HepG2 (cell line): Measurements from ENCODE around the gene CAMK4. TPM values are rescaled to one million over a fixed set of nuclear protein-coding genes. Genes with fewer than 3 reads are reported as not detected.

ENCODE experiments used
- AGO2 ChIP-seq: fragments of 200-400 bp; formaldehyde crosslinking; optimal IDR thresholded peaks from 2 replicates; pipeline ENCODE3; 2017; ENCODE audit warnings: mild to moderate bottlenecking, low read depth, low read length, moderate library complexity
- AHR ChIP-seq: IDR thresholded peaks from 2 replicates; pipeline ENCODE4 v1.6.1; 2018; ENCODE audit warnings: missing genetic modification reagents, missing compliant biosample characterization
- HOXA9 ChIP-seq: sonication (generic); formaldehyde crosslinking; IDR thresholded peaks from 2 replicates; pipeline ENCODE4 v1.8.1; 2022; ENCODE audit warnings: missing genetic modification reagents, mild to moderate bottlenecking, moderate library complexity, borderline replicate concordance
- MTF1 ChIP-seq: sonication (generic); formaldehyde crosslinking; IDR thresholded peaks from 2 replicates; pipeline ENCODE4 v1.5.0; 2020; ENCODE audit warnings: missing genetic modification reagents
- RAD51 ChIP-seq: fragments of 450-650 bp; IDR thresholded peaks from 2 replicates; pipeline ENCODE4 v1.6.1; 2016; ENCODE audit warnings: borderline replicate concordance
- SP5 ChIP-seq: IDR thresholded peaks from 2 replicates; pipeline ENCODE4 v1.6.1; 2016; ENCODE audit warnings: low read depth, borderline replicate concordance
- TOE1 ChIP-seq: sonication (generic); formaldehyde crosslinking; IDR thresholded peaks from 2 replicates; pipeline ENCODE4 v1.4.0; 2020; ENCODE audit warnings: mild to moderate bottlenecking, missing genetic modification reagents
- ZMYM4 ChIP-seq: sonication (generic); formaldehyde crosslinking; IDR thresholded peaks from 2 replicates; pipeline ENCODE4 v1.8.1; 2023; ENCODE audit warnings: mild to moderate bottlenecking, missing genetic modification reagents
- ZNF3 ChIP-seq: IDR thresholded peaks from 2 replicates; pipeline ENCODE4 v1.7.0; 2017; ENCODE audit warnings: inconsistent platforms
- ZNF468 ChIP-seq: sonication (generic); formaldehyde crosslinking; IDR thresholded peaks from 2 replicates; pipeline ENCODE4 v1.8.0; 2022; ENCODE audit warnings: mild to moderate bottlenecking, moderate library complexity, missing genetic modification reagents
- ZNF558 ChIP-seq: sonication (generic); formaldehyde crosslinking; IDR thresholded peaks from 2 replicates; pipeline ENCODE4 v1.9.0; 2022; ENCODE audit warnings: mild to moderate bottlenecking, missing genetic modification reagents, borderline replicate concordance
- ZNF598 ChIP-seq: sonication (generic); formaldehyde crosslinking; IDR thresholded peaks from 2 replicates; pipeline ENCODE4 v1.5.1; 2020; ENCODE audit warnings: mild to moderate bottlenecking, missing genetic modification reagents, borderline replicate concordance
- ZNF616 ChIP-seq: sonication (generic); formaldehyde crosslinking; IDR thresholded peaks from 2 replicates; pipeline ENCODE4 v1.5.0; 2020; ENCODE audit warnings: low read depth, mild to moderate bottlenecking, missing genetic modification reagents
- ZNF652 ChIP-seq: IDR thresholded peaks from 2 replicates; pipeline ENCODE4 v1.6.1; 2016; ENCODE audit warnings: low read depth, borderline replicate concordance
- ZNF672 ChIP-seq: sonication (generic); formaldehyde crosslinking; IDR thresholded peaks from 2 replicates; pipeline ENCODE4 v1.8.1; 2022; ENCODE audit warnings: missing genetic modification reagents
- ZNF746 ChIP-seq: sonication (generic); formaldehyde crosslinking; IDR thresholded peaks from 2 replicates; pipeline ENCODE4 v1.8.0; 2022; ENCODE audit warnings: mild to moderate bottlenecking, missing genetic modification reagents
- ZNF841 ChIP-seq: sonication (generic); formaldehyde crosslinking; IDR thresholded peaks from 2 replicates; pipeline ENCODE4 v1.8.1; 2023; ENCODE audit warnings: missing genetic modification reagents, borderline replicate concordance
- ZNF891 ChIP-seq: sonication (generic); formaldehyde crosslinking; IDR thresholded peaks from 2 replicates; pipeline ENCODE4 v1.5.0; 2020; ENCODE audit warnings: mild to moderate bottlenecking, missing genetic modification reagents
- ZSCAN21 ChIP-seq: sonication (generic); formaldehyde crosslinking; IDR thresholded peaks from 2 replicates; pipeline ENCODE4 v1.8.0; 2022; ENCODE audit warnings: mild to moderate bottlenecking, missing genetic modification reagents, moderate library complexity, borderline replicate concordance
- polyA plus RNA-seq, 8 experiments: library from polyadenylated mRNA; depleted of rRNA in 3 of 8; stranded (reverse) in 7 of 8; unstranded in 1 of 8; fragments of >200 nt; fragmentation: Illumina TruSeq in 4 of 8; extraction: Trizol in 4 of 8; gene quantifications; 2 replicates each; pipeline versions ENCODE4 v1.2.1 to v1.2.3, GENCODE V29; 2011 to 2016; ENCODE audit warnings: low read depth in 4 of 8, missing spikeins in 1 of 8, mixed read lengths in 1 of 8; ENCODE audit not compliant: insufficient read depth in 1 of 8
- total RNA-seq, 5 experiments: library from RNA; depleted of rRNA; stranded (reverse); fragments of >200 nt; fragmentation: Illumina TruSeq; extraction: Trizol; gene quantifications; 2 replicates each; pipeline ENCODE4 v1.2.3, GENCODE V29; 2016; ENCODE audit warnings: low read depth in 1 of 5
- TF ChIP-seq, protein P1 (sequence below): sonication (generic); formaldehyde crosslinking; IDR thresholded peaks from 2 replicates; pipeline ENCODE4 v1.9.0; 2021; ENCODE audit warnings: missing genetic modification reagents, borderline replicate concordance
- TF ChIP-seq, protein P2 (sequence below): sonication (generic); formaldehyde crosslinking; conservative IDR thresholded peaks from 2 replicates; pipeline ENCODE4 v1.8.1; 2023; ENCODE audit warnings: missing genetic modification reagents
- TF ChIP-seq, protein P3 (sequence below): IDR thresholded peaks from 2 replicates; pipeline ENCODE4 v1.6.1; 2018; ENCODE audit warnings: missing genetic modification reagents, mild to moderate bottlenecking, missing compliant biosample characterization
- TF ChIP-seq, protein P4 (sequence below): conservative IDR thresholded peaks from 2 replicates; pipeline ENCODE4 v1.6.1; 2018; ENCODE audit warnings: missing genetic modification reagents
- TF ChIP-seq, protein P5 (sequence below): sonication (generic); formaldehyde crosslinking; IDR thresholded peaks from 2 replicates; pipeline ENCODE4 v1.4.0; 2020; ENCODE audit warnings: missing genetic modification reagents

CAMK4 gene
- total and polyA plus RNA-seq, 2 of the 13 experiments (the other 11 are each of a cell fraction or from before 2014, with no cell fraction given), result not detected

DNA sequence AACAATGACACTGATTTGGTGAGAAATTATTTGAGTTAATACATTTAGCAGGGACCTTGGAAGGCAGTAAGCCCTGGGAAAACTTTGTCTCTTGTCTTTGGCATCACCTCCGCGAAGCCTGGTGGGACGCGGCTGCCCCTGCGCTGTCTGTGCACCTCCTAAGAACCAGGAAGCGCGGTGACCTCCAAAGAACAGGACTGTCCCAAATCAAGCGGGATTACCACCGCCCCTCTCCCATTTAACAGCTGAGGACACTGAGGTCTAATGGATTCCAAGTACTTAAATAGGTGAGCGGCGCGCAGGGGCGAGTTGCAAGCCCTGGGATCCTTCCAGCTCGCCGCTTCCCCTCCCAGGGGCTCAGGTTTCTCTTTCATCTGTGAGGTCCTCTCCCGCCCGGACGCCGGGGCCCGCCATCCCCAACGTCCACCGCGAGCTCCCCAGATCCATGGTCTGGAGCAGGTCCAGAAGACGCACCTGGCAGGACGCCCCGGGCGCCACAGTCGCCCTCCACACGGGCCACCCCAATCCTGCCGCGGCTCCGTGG, 287.7 kb downstream of the CAMK4 start (continued):
- TF ChIP-seq ZNF841, result no peak
- no peak for TF ChIP-seq ZMYM4 (CRISPR knock-in tag)
- no peak; the same call in 1 of the 2 replicates for TF ChIP-seq ZNF891 (CRISPR knock-in tag)
- TF ChIP-seq, protein P1, sequence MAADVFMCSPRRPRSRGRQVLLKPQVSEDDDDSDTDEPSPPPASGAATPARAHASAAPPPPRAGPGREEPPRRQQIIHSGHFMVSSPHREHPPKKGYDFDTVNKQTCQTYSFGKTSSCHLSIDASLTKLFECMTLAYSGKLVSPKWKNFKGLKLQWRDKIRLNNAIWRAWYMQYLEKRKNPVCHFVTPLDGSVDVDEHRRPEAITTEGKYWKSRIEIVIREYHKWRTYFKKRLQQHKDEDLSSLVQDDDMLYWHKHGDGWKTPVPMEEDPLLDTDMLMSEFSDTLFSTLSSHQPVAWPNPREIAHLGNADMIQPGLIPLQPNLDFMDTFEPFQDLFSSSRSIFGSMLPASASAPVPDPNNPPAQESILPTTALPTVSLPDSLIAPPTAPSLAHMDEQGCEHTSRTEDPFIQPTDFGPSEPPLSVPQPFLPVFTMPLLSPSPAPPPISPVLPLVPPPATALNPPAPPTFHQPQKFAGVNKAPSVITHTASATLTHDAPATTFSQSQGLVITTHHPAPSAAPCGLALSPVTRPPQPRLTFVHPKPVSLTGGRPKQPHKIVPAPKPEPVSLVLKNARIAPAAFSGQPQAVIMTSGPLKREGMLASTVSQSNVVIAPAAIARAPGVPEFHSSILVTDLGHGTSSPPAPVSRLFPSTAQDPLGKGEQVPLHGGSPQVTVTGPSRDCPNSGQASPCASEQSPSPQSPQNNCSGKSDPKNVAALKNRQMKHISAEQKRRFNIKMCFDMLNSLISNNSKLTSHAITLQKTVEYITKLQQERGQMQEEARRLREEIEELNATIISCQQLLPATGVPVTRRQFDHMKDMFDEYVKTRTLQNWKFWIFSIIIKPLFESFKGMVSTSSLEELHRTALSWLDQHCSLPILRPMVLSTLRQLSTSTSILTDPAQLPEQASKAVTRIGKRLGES, result no peak
- no peak for TF ChIP-seq ZNF558 (CRISPR knock-in tag)
- TF ChIP-seq ZNF746 (CRISPR knock-in tag), result no peak; the same call in 1 of the 2 replicates
- 0 out of 2 replicates have a peak, but pooled peaks have one; percentile 30 for TF ChIP-seq AHR (CRISPR knock-in tag)
- no peak for TF ChIP-seq TOE1
- TF ChIP-seq ZNF616 (CRISPR knock-in tag), result no peak
- TF ChIP-seq HOXA9 (CRISPR knock-in tag), result no peak
- no peak for TF ChIP-seq ZSCAN21 (CRISPR knock-in tag)
- TF ChIP-seq, protein P2, sequence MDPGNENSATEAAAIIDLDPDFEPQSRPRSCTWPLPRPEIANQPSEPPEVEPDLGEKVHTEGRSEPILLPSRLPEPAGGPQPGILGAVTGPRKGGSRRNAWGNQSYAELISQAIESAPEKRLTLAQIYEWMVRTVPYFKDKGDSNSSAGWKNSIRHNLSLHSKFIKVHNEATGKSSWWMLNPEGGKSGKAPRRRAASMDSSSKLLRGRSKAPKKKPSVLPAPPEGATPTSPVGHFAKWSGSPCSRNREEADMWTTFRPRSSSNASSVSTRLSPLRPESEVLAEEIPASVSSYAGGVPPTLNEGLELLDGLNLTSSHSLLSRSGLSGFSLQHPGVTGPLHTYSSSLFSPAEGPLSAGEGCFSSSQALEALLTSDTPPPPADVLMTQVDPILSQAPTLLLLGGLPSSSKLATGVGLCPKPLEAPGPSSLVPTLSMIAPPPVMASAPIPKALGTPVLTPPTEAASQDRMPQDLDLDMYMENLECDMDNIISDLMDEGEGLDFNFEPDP (CRISPR knock-in tag), result 0 out of 2 replicates have a peak, but pooled peaks have one; percentile 9
- peak; percentile 40; the same call in 1 of the 2 replicates for TF ChIP-seq ZNF598 (CRISPR knock-in tag)
- no peak for TF ChIP-seq RAD51
- TF ChIP-seq, protein P3, sequence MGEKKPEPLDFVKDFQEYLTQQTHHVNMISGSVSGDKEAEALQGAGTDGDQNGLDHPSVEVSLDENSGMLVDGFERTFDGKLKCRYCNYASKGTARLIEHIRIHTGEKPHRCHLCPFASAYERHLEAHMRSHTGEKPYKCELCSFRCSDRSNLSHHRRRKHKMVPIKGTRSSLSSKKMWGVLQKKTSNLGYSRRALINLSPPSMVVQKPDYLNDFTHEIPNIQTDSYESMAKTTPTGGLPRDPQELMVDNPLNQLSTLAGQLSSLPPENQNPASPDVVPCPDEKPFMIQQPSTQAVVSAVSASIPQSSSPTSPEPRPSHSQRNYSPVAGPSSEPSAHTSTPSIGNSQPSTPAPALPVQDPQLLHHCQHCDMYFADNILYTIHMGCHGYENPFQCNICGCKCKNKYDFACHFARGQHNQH (CRISPR knock-in tag), result no peak
- no peak for TF ChIP-seq ZNF672 (CRISPR knock-in tag)
- 0 out of 2 replicates have a peak, but pooled peaks have one; percentile 11 for TF ChIP-seq ZNF3 (CRISPR knock-in tag)
- TF ChIP-seq ZNF468 (CRISPR knock-in tag), result no peak
- TF ChIP-seq, protein P4, sequence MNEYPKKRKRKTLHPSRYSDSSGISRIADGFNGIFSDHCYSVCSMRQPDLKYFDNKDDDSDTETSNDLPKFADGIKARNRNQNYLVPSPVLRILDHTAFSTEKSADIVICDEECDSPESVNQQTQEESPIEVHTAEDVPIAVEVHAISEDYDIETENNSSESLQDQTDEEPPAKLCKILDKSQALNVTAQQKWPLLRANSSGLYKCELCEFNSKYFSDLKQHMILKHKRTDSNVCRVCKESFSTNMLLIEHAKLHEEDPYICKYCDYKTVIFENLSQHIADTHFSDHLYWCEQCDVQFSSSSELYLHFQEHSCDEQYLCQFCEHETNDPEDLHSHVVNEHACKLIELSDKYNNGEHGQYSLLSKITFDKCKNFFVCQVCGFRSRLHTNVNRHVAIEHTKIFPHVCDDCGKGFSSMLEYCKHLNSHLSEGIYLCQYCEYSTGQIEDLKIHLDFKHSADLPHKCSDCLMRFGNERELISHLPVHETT, result 0 out of 2 replicates have a peak, but pooled peaks have one; percentile 29
- TF ChIP-seq MTF1, result no peak
- TF ChIP-seq AGO2, result peak; percentile 75
- no peak for TF ChIP-seq SP5
- TF ChIP-seq, protein P5, sequence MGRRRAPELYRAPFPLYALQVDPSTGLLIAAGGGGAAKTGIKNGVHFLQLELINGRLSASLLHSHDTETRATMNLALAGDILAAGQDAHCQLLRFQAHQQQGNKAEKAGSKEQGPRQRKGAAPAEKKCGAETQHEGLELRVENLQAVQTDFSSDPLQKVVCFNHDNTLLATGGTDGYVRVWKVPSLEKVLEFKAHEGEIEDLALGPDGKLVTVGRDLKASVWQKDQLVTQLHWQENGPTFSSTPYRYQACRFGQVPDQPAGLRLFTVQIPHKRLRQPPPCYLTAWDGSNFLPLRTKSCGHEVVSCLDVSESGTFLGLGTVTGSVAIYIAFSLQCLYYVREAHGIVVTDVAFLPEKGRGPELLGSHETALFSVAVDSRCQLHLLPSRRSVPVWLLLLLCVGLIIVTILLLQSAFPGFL (CRISPR knock-in tag), result 0 out of 2 replicates have a peak, but pooled peaks have one; percentile 10
- TF ChIP-seq ZNF652 (CRISPR knock-in tag), result no peak
